MM.1S (cell line): ENCODE measurements around the gene CCDC18.
"Not testable (repeated sequence)": the region's sequence is repeated elsewhere in the genome, so short reads cannot be mapped to it uniquely, and the experiment has no call there.

Experiments
- DNase-seq: peaks from one replicate; pipeline ENCODE4 v3.0.0-alpha.2; 2015
- H2AFZ ChIP-seq: fragments of 300-600 bp; sonication (generic); 2 replicates; pipeline ENCODE4 v1.6.0; 2016; ENCODE audit warnings: antibody characterized with exemption, low read length
- H3F3A ChIP-seq: fragments of 300-600 bp; sonication (generic); 2 replicates; pipeline ENCODE4 v1.6.1; 2016; ENCODE audit warnings: mild to moderate bottlenecking, antibody characterized with exemption, low read length, moderate library complexity, mixed read lengths; ENCODE audit not compliant: insufficient read depth
- H3K27ac ChIP-seq: fragments of 300-600 bp; sonication (generic); 2 replicates; pipeline ENCODE4 v1.5.1; 2016; ENCODE audit warnings: mild to moderate bottlenecking, low read length
- H3K27me3 ChIP-seq: fragments of 300-600 bp; sonication (generic); replicated peaks from 2 replicates; pipeline ENCODE4 v1.6.0; 2016; ENCODE audit warnings: low read length; ENCODE audit not compliant: insufficient read depth
- H3K36me3 ChIP-seq: fragments of 300-600 bp; sonication (generic); replicated peaks from 2 replicates; pipeline ENCODE4 v1.6.1; 2016; ENCODE audit warnings: mild to moderate bottlenecking, low read length, mixed read lengths; ENCODE audit not compliant: insufficient read depth
- H3K4me1 ChIP-seq: fragments of 300-600 bp; sonication (generic); 2 replicates; pipeline ENCODE4 v1.6.1; 2016; ENCODE audit warnings: low read length, mixed read lengths
- H3K4me2 ChIP-seq: fragments of 300-600 bp; sonication (generic); 2 replicates; pipeline ENCODE4 v1.6.0; 2016; ENCODE audit warnings: low read depth, low read length
- H3K4me3 ChIP-seq: fragments of 300-600 bp; sonication (generic); 2 replicates; pipeline ENCODE4 v1.5.1; 2016; ENCODE audit warnings: low read length, mixed read lengths
- H3K79me2 ChIP-seq: fragments of 300-600 bp; sonication (generic); 2 replicates; pipeline ENCODE4 v1.6.1; 2016; ENCODE audit warnings: mixed run types, low read length, mixed read lengths
- H3K9ac ChIP-seq: fragments of 300-600 bp; sonication (generic); 2 replicates; pipeline ENCODE4 v1.6.1; 2016; ENCODE audit warnings: low read length, mixed read lengths
- H3K9me2 ChIP-seq: fragments of 300-600 bp; sonication (generic); replicated peaks from 2 replicates; pipeline ENCODE4 v1.6.1; 2016; ENCODE audit warnings: mild to moderate bottlenecking, low read length, mixed read lengths; ENCODE audit not compliant: insufficient read depth
- H3K9me3 ChIP-seq: fragments of 300-600 bp; sonication (generic); replicated peaks from 2 replicates; pipeline ENCODE4 v1.6.1; 2016; ENCODE audit warnings: mild to moderate bottlenecking, low read length, mixed read lengths; ENCODE audit not compliant: insufficient read depth
- H4K20me1 ChIP-seq: fragments of 300-600 bp; sonication (generic); 2 replicates; pipeline ENCODE4 v1.6.1; 2016; ENCODE audit warnings: mild to moderate bottlenecking, low read length, moderate library complexity, mixed read lengths; ENCODE audit not compliant: insufficient read depth
- CTCF ChIP-seq: fragments of 300-600 bp; sonication (generic); IDR thresholded peaks from 2 replicates; pipeline ENCODE4 v1.5.1; 2016; ENCODE audit warnings: antibody characterized with exemption, low read length, mixed read lengths
- EZH2 ChIP-seq: fragments of 300-600 bp; sonication (generic); optimal IDR thresholded peaks from 2 replicates; pipeline ENCODE3; 2017; ENCODE audit warnings: low read depth, mild to moderate bottlenecking, antibody characterized with exemption, low read length, mixed read lengths
- EZH2phosphoT487 ChIP-seq: fragments of 300-600 bp; sonication (generic); IDR thresholded peaks from 2 replicates; pipeline ENCODE4 v1.6.1; 2018; ENCODE audit warnings: antibody characterized with exemption, low read length

Gene CCDC18

DNA sequence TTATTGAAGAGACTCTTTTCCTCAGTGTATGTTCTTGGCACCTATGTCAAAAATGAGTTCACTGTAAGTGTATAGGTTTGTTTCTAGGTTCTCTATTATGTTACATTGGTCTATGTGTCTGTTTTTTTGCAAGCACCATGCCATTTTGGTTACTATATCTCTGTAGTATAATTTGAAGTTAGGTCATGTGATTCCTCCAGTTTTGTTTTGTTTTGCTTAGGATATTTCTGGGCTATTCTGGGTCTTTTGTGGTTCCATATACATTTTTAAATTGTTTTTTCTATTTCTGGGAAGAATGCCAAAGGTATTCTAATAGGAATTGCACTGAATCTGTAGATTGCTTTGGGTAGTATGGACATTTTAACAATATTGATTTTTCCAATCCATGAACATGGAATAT, 13.5 kb upstream of the CCDC18 start:
- TF ChIP-seq CTCF (no peak), EZH2phosphoT487 (no peak), EZH2 (no peak)
- no peak overlapping the region for H2AFZ ChIP-seq
- no peaks in the 10 kb centered on the region for H3F3A ChIP-seq
- H3K27ac ChIP-seq, result no peak overlapping the region
- H3K9me3 ChIP-seq, result no peaks in the 10 kb centered on the region
- no peaks in the 10 kb centered on the region for H3K4me1 ChIP-seq
- H3K4me3 ChIP-seq, result no peak overlapping the region
- no peak overlapping the region for H3K9ac ChIP-seq
- no peak for DNase-seq
- H4K20me1 ChIP-seq, result no peaks in the 10 kb centered on the region
- H3K27me3 ChIP-seq, result no peaks in the 10 kb centered on the region
- peaks cover 85% of the 10 kb centered on the region for H3K79me2 ChIP-seq
- no peak overlapping the region for H3K4me2 ChIP-seq
- H3K36me3 ChIP-seq, result no peaks in the 10 kb centered on the region
- no peaks in the 10 kb centered on the region for H3K9me2 ChIP-seq

DNA sequence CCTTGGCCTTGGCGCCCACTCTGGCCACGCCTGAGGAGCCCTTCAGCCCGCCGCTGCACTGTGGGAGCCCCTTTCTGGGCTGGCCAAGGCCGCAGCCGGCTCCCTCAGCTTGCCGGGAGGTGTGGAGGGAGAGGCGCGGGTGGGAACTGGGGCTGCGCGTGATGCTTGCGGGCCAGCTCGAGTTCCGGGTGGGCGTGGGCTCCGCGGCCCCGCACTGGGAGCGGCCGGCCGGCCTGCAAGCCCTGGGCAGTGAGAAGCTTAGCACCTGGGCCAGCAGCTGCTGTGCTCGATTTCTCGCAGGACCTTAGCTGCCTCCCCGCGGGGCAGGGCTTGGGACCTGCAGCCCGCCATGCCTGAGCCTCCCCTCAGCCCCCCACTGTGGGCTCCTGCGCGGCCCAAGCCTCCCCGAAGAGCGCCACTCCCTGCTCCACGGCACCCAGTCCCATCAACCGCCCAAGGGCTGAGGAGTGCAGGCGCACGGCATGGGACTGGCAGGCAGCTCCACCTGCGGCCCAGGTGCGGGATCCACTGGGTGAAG, 10.3 kb upstream of the CCDC18 start:
- peaks cover 86% of the 10 kb centered on the region for H3K79me2 ChIP-seq
- not testable (repeated sequence) for H3K9me3 ChIP-seq, H3K9me2 ChIP-seq, H3K4me3 ChIP-seq, DNase-seq, H3K4me1 ChIP-seq, H4K20me1 ChIP-seq, H3F3A ChIP-seq, H3K27me3 ChIP-seq, H3K4me2 ChIP-seq, H3K36me3 ChIP-seq, H3K27ac ChIP-seq, H2AFZ ChIP-seq, H3K9ac ChIP-seq

DNA sequence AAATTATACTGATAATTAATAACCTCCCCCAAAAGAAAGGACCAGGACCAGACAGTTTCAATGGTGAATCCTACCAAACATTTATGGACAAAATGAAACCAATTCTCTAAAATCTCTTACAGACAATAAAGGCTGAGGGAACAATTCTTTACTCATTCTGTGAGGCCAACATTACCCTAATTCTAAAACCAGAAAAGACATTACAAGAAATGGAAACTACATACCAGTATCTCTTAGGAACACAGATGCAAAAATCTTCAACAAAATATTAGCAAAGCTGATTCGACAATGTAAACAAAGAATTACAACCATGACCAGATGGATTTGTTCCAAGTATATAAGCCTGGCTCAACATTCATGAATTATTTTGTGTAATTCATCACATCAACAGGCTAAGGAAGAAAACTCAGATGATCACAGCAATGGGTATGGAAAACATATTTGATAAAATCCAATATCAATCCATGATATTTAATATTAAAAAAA, 8.9 kb upstream of the CCDC18 start:
- no peaks in the 10 kb centered on the region for H3F3A ChIP-seq
- no peaks in the 10 kb centered on the region for H3K27me3 ChIP-seq
- no peaks in the 10 kb centered on the region for H3K4me1 ChIP-seq
- H4K20me1 ChIP-seq, result no peaks in the 10 kb centered on the region
- H3K9ac ChIP-seq, result no peak overlapping the region
- H2AFZ ChIP-seq, result no peak overlapping the region
- no peak overlapping the region for H3K4me3 ChIP-seq
- no peaks in the 10 kb centered on the region for H3K9me2 ChIP-seq
- TF ChIP-seq EZH2phosphoT487 (no peak), EZH2 (no peak), CTCF (no peak)
- H3K36me3 ChIP-seq, result no peaks in the 10 kb centered on the region
- peaks cover 92% of the 10 kb centered on the region for H3K79me2 ChIP-seq
- no peak overlapping the region for H3K27ac ChIP-seq
- no peak for DNase-seq
- H3K4me2 ChIP-seq, result no peak overlapping the region
- H3K9me3 ChIP-seq, result no peaks in the 10 kb centered on the region

DNA sequence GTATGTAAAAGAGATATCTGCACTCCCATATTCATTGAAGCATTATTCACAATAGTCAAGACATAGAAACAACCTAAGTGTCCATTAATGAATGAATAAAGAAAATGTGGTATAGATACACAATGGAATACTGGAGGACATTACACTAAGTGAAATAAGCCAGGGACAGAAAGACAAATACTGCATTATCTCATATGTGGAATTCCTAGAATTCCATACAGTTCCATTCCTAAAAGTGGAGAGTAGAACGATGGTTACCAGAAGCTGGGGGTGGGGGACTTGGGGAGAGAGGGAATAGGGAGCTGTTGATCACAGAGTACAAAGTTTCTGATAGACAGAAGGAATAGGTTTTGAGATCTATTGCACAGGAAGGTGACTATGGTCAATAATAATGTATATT, 7.7 kb upstream of the CCDC18 start:
- Histone ChIP-seq H3K27me3 (no peaks in the 10 kb centered on the region), H3K4me2 (no peak overlapping the region), H3F3A (no peaks in the 10 kb centered on the region), H3K9me2 (no peaks in the 10 kb centered on the region), H3K36me3 (no peaks in the 10 kb centered on the region), H4K20me1 (no peaks in the 10 kb centered on the region), H3K4me1 (no peaks in the 10 kb centered on the region), H3K79me2 (peaks cover 93% of the 10 kb centered on the region), H3K9me3 (no peaks in the 10 kb centered on the region), H3K9ac (no peak overlapping the region), H2AFZ (no peak overlapping the region), H3K4me3 (no peak overlapping the region), H3K27ac (no peak overlapping the region)
- DNase-seq, result no peak
- TF ChIP-seq EZH2 (no peak), CTCF (no peak), EZH2phosphoT487 (no peak)

- not testable (repeated sequence) for H3K36me3 ChIP-seq, H3K9me3 ChIP-seq, H3K4me3 ChIP-seq, H3K4me1 ChIP-seq, H4K20me1 ChIP-seq, H3K27ac ChIP-seq, H3K9ac ChIP-seq, H3K27me3 ChIP-seq, H2AFZ ChIP-seq, H3K9me2 ChIP-seq, H3F3A ChIP-seq, H3K4me2 ChIP-seq, DNase-seq
- H3K79me2 ChIP-seq, result peaks cover 93% of the 10 kb centered on the region
These were observed 5.9 kb upstream of the CCDC18 start for GRCh38 chr1:93174638-93175037.
